GM18526 (cell line): ENCODE results near the gene RAB11FIP5.

Experiments
- POLR2A ChIP-seq: IDR thresholded peaks from 3 replicates; pipeline ENCODE4 v1.6.1; 2011; ENCODE audit not compliant: insufficient read length; ENCODE audit errors: extremely low read depth

Gene RAB11FIP5

GRCh38 chr2:73035899-73036711, 76.6 kb downstream of the RAB11FIP5 start:
- TF ChIP-seq POLR2A, result no peak

- TF ChIP-seq POLR2A, result no peak
Measured at GRCh38 chr2:73034661-73035375, 77.9 kb downstream of the RAB11FIP5 start.

- no peak for TF ChIP-seq POLR2A
Measured at GRCh38 chr2:73033766-73034381, 78.9 kb downstream of the RAB11FIP5 start.

- TF ChIP-seq POLR2A, result no peak
Measured at GRCh38 chr2:73033142-73033765, 79.5 kb downstream of the RAB11FIP5 start.

GRCh38 chr2:73032702-73033097, 80.0 kb downstream of the RAB11FIP5 start:
- TF ChIP-seq POLR2A, result no peak

- no peak for TF ChIP-seq POLR2A
Measured at GRCh38 chr2:73031725-73032701, 80.7 kb downstream of the RAB11FIP5 start.

- no peak for TF ChIP-seq POLR2A
Measured at GRCh38 chr2:73031095-73031678, 81.6 kb downstream of the RAB11FIP5 start.

GRCh38 chr2:73028841-73029240, 83.9 kb downstream of the RAB11FIP5 start:
- TF ChIP-seq POLR2A, result no peak

GRCh38 chr2:73027340-73027739, 85.4 kb downstream of the RAB11FIP5 start:
- no peak for TF ChIP-seq POLR2A

GRCh38 chr2:73023497-73023896, 89.3 kb downstream of the RAB11FIP5 start:
- TF ChIP-seq POLR2A, result no peak
